GM19395 (cell line): ENCODE measurements around the gene PRAMEF12.
"Not testable (repeated sequence)": the region's sequence is repeated elsewhere in the genome, so short reads cannot be mapped to it uniquely, and the experiment has no call there.

ENCODE experiments used
- ATAC-seq: cut with Tn5 transposase; IDR thresholded peaks from one replicate; pipeline ENCODE4 v1.9.1; 2021; ENCODE audit warnings: mild to moderate bottlenecking, moderate library complexity; ENCODE audit not compliant: unreplicated experiment

The PRAMEF12 gene

DNA sequence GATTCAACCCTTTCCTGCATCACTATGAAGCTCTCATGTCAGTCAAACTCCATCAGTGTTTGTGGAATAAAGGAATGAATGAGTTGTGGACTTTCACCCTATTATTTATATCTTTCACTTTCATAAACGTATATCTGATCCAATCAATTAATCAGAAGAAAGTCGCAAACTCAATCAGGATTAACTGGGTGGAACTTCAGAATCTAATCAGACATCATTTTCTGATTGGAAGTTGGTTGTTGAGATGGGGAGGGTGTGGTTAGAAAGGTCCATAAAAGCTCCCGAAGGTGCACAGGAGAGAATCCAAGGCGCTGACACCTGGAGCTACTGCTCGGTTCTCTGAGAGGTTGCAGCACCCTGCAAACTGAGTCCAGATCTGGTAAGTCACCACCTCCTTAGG is at the start of gene PRAMEF12:
Gene PRAMEF12, plus strand, starts transcription at position 301 of the 400 bp plus-strand sequence. CDS start 1,130 bp downstream, outside the sequence.
- ATAC-seq, result no peak

DNA sequence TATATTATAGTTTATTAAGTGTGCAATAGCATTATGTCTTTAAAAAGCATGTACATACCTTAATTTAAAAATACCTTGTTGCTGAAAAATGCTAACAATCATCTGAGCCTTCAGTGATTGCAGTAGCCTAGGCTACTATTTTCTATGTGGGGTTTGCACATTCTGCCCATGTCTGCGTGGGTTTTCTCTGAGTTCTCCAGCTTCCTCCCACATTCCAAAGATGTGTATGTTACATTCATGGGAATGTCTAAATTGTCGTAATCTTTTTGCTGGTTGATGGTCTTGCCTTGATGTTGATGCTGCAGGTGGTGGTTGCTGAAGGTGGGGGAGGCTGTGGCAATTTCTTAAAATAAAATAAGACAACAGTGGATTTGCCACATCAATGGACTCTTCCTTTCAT is 45.1 kb upstream of the PRAMEF12 start:
- no peak for ATAC-seq

DNA sequence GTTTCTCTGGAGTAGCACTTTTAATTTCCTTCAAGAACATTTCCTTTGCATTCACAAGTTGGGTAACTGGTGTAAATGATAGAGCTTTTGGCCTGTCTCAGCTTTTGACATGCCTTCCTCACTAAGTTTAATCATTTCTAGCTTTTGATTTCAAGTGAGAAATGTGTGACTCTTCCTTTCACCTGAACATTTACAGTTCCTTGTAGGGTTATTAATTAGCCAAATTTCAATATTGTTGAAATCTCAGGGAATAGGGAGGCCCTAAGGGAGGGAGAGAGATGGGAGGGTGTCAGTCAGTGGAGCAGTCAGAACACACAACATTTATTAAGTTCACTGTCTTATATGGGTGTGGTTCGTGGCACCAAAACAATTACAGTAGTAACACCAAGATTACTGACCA is 43.4 kb upstream of the PRAMEF12 start:
- ATAC-seq, result no peak

DNA sequence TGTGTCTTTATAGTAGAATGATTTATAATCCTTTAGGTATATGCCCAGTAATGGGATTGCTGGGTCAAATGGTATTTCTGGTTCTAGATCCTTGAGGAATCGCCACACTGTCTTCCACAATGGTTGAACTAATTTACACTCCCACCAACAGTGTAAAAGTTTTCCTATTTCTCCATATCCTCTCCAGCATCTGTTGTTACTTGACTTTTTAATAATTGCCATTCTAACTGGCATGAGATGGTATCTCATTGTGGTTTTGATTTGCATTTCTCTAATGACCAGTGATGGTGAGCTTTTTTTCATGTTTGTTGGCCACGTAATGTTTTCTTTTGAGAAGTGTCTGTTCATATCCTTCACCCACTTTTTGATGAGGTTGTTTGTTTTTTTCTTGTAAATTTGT is 42.5 kb upstream of the PRAMEF12 start:
- not testable (repeated sequence) for ATAC-seq

DNA sequence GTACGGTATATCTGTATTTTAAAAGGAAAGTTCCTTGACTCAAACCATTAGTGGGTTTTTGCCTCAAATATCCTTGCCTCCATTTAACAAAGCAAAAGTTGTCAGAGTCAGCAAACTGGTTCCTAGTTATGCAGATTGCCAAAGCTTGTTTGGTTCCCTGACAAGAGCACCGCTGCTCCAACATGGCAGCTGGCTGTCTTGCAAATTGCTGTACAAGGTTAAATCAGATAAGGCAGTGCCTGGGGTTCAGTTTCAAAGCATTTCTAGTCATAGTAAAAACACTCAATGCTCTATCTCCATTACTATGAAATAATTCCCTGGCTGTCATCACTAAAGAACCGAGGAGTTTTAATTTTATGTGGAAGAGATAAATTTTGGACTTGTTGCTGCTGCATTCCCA is 38.9 kb upstream of the PRAMEF12 start:
- no peak for ATAC-seq

DNA sequence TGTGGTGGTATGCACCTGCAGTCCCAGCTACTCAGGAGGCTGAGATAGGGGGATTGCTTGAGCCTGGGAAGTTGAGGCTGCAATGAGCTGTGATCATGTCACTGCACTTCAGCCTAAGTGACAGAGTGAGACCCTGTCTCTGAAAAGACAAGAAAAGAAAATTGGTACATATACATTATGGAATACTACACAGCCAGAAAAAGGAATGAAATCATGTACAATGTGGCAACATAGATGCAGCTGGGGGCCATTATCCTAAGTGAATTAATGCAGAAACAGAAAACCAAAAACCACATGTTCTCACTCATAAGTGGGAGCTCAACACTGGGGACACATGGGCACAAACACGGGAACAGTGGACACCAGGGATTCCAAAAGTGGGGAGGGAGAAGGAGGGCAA is 34.6 kb upstream of the PRAMEF12 start:
- no peak for ATAC-seq

DNA sequence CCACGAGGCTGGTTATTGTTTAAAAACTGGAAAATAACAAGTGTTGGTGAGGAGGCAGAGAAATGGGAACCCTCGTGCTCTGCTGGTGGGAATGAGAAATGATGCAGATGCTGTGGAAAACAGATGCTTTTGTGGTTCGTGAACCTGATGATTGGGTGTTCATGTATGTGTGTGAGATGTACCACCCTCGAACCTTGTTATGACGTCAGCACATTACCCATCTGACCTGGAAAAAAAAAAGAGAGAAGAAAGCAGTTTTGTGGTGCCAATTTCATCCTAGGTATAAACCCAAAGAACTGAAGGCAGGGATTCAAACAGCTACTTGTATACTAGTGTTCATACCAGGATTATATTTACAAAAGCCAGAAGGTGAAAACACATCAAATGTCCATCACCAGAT is 33.9 kb upstream of the PRAMEF12 start:
- ATAC-seq, result no peak

DNA sequence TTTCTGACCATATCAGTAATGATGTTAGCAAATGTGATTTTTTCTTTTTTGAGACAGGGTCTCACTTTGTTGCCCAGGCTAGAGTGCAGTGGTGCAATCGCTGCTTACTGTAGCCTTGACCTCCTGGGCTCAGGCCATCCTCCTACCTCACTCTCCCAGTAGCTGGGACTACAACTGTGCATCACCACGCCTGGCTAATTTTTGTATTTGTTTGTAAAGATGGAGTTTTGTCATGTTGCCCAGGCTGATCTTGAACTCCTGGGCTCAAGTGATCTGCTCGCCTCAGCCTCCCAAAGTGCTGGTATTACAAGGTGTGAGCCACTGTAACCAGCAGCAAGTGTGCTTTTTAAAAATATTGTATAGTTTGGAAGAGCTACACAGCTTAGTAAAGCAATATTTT is 31.6 kb upstream of the PRAMEF12 start:
- no peak for ATAC-seq

DNA sequence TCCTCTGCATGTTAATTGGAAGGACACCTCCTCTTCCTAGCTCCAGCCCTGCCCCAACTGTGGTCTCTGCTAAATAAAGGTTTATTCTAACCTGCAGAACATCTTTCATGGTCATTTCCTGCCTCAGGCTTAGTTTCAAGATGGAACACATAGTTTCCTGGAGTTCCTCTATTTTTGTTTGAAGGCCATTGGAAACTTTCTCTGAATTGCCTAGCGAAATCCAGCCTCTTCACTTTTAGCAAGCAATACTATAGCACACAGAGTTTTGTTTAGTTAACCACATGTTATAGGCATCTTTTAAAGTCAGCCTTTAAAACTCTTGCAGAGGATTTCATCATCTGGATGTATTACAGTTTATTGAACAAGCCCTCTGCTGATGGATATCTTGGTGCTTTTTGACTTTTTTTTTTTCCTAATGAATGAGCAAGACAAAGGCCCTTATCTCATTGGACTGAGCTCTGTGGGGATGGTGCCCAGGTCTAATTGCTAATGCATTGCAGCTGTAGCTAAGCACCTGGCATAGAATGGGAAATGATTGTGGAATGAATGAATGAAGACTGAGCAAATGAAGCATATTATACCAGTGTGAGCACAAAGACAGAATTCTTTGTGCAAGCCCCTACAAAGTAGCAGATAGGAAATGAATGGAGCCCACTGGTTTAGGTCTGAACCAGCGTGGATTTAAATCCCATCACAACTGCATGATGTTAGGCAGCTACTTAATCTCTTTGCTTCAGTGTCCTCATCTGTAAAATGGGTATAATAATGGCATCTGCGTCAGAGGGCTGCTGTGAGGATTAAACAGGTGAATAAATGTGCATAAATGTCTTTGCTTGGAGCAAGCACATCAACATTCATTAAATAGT is 28.2 kb upstream of the PRAMEF12 start:
- no peak for ATAC-seq

DNA sequence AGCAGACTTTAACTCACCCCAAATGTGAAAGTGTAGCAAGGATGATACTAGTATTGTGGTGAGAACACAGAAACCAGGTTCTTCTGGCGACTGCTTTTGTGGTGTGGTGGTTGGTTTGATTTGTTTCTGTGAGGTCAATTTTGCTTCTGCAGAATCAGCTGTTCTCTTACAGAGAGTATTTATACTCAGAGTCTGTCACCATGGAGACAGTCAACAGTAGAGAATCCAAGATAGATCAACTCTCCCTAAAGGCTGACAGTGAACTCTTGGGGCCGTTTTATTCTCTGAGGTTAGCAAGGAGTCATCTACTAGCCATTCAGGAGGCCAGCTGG is 27.6 kb upstream of the PRAMEF12 start, which contains the start of gene CFAP107:
Gene CFAP107, plus strand, starts transcription at position 209 of the 332 bp plus-strand sequence. CDS start 231 bp downstream, outside the sequence.
- ATAC-seq, result no peak

DNA sequence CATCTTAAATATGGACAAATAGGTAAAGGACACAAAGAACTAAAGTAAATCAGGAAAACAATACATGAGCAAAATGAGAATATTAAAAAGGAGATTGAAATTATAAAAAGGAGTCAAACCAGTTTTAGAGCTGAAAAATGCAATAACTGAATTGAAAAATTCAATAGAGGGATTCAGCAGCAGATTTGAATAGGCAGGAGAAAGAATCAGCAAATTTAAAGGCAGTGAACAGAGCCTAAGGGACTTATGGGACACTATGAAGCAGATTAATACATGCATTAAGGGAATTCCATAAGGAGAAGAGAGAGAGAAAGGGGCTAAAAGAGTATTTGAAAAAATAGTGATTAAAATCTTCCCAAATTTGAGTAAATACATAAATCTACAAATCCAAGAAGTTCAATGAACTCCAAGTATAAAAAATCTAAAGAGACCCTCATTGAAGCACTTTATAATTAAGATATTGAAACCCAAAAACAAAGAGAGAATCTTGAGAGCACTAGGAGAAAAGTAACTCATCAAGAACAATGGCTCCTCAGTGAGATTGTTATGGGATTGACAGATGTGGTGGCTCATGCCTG is 24.7 kb upstream of the PRAMEF12 start:
- no peak for ATAC-seq

DNA sequence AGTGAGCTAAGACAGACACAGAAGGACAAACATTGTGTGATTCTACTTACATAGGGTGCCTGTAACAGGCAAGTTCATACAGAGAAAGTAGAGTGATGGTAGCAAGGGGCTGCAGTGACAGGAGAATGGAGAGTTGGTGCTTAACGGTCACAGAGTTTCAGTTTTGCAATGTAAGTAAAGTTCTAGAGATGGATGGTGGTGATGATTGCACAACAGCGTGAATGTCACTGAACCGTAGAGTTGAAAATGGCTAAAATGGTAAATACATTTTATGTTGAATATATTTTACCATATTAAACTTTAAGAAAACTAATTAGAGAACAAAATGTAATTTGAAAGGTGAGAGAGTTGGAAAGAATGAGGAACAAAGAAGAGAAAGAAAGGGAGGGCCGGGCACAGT is 18.8 kb upstream of the PRAMEF12 start:
- ATAC-seq, result no peak

DNA sequence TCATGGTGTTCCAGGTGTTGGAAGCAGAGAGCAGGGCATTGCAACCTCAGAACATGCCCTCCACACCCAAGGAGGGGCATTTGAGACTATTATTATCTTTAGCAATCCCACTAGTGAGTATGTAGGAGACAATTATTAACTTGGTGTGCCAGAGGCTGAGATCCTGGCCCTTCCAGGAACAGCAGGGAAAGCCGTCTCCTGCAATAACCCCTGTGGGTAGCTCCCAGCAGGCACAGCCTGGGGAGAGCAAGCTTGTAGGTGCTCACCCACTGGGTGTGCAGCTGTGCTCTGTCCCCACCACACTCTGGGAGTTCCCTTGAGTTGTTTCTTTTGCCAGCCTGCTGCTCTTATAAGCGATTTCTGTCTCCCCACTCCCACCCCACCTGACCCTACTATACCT is 17.3 kb upstream of the PRAMEF12 start:
- ATAC-seq, result no peak

DNA sequence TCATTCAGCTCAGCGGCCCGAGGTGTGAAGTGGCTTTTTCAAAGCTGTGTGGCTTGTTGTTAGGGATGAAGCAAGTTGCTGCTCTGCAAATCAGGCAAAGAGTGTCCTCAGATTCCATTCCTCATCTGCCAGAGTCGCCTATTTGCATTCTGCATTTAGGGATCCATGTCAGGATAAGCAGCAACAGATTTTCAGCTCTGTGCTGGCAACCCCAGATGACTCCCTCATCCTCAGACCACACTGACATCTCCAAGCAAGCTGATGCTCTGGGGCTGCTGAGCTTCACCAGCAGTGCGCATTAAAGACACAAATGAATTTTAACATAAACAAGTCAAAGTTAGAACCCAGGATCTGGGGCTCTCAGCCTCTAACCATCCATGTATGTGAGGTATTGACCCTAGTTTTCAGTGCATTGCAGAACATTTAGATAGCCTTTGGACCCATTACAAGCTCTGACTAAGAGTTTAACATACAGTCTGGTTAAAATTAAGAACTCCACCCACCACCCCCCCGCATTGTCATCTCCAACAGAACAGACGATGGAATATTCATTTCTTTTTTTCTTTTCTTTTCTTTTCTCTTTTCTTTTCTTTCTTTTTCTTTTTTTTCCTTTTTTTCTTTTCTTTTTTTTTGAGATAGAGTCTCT is 16.6 kb upstream of the PRAMEF12 start:
- ATAC-seq, result no peak

DNA sequence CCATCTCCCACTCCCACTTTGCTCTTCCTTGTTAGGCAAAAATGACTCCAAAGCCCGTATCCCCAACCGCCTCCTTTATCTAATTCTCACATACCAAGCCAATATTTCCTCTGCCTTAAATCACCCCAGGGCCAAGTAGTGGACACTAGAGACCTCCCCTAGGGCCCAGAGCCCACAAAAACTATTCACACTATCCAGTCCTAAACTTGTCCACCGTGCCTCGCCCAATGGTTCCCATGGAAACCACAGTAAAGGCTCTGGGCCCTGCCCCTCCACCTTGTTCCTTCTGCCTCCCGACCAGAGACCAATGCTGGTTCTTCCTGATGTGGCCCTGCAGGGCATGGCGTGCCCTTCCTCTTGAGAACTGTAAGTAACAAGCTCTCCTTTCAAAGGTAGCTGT is 15.7 kb upstream of the PRAMEF12 start:
- ATAC-seq, result no peak

DNA sequence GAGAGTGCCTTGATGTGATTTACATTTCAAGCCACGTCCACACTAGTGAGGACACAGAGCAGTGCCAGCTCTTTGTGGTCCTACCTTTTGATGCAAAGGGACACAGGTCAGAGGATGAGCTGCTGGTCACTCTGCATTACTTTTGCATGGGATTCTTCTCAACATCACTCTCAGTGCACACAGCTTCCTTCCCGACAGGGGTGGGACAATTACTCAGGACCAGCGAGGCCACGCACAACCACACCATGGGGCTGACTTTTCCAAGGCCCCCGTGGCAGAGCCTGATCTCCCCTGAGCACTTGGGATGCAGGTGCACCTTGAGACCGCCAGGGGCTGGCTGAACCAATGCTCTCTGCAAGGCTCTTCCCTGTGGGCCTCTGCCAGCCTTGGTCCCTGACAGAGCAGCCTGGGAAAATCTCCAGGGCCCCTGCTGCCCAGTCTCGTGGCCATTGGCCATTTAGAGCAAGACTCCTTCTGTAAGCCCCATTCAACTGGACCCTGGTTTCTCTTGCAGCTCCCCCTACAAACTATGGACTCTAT is 13.2 kb upstream of the PRAMEF12 start:
- ATAC-seq, result no peak

DNA sequence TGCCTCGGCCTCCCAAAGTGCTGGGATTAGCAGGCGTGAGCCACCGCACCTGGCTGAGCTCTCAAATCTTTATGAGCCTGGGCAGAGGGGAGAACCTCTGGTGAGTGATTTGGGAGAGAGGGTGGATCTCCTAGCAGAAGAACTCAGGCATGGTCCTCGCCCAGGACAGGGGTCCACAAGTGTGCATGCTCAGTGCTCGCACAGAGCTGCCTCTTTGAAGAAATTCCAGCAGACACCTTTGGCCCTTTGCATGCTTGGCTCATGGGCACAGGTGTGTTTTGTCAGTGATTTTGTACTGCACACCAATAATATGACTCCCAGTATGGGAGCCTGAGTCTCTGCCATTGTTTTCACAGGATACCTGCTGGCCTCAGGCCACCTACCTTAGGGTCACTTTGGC is 11.8 kb upstream of the PRAMEF12 start:
- ATAC-seq, result no peak

DNA sequence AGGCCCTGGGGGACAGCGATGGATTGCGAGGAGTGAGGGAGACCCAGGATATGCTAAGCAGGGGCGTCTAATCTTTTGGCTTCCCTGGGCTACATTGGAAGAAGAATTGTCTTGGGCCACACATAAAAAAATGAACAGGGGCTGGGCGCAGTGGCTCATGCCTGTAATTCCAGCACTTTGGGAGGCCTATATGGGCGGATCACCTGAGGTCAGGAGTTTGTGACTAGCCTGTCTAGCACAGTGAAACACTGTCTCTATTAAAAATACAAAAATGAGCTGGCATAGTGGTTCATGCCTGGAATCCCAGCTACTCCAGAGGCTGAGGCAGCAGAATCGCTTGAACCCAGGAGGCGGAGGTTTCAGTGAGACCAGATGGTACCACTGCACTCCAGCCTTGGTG is 10.8 kb upstream of the PRAMEF12 start:
- ATAC-seq, result no peak

DNA sequence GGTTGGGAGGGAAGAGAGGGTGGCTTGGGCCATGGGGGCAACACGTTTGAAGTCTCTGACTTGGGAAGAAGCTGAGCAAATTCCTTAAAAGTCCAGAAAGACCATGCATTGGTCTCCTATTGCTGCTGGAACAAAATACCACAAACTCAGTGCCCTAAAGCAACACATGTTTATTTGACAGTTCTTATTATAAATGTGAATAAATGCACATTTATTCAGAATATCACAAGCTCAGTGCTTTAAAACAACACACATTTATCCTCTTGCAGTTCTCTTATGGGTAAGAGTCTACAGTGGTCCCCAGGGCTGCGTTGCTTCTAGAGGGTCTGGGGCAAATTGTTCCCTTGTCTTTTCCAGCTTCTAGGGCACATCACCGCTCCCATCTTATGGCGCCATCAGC is 10.1 kb upstream of the PRAMEF12 start:
- no peak for ATAC-seq

DNA sequence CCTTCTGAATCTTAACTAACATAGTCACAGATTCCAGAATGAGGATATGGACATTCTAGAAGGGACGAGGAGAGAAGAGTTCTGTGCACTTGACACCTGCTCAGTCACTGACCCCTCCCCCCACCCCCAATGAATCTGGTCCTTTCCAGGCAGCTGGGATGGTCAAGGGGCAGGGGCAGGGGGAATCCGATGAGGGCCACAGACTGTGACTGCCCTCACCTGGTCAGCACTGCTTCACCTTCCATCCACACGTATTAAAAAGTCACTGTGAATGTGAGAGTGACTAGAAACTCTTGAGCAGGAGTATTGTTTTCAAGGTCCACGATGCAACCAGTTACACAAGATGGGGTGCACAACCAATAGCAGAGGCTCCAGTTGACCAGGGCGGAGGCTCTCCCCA is 9.5 kb upstream of the PRAMEF12 start:
- ATAC-seq, result no peak

DNA sequence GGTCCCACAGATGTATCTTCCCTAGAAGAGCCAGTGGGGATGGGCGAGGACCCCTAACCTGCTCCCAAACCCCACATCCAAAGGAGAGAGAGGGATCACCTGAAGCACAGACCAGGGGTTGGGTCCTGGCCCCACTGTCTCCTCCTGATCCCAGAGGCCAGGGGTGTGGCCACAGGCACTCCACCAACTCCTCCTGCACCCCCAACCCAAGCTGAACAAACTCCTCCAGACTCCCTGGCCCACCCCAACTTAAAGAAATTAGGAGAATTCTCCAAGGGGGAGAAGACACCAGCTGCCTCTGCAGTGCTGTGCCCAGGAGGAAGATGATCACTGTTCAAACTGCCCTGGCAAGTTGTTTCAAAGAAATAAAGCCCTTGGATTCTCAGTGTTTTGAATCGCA is 4.5 kb upstream of the PRAMEF12 start:
- ATAC-seq, result no peak

DNA sequence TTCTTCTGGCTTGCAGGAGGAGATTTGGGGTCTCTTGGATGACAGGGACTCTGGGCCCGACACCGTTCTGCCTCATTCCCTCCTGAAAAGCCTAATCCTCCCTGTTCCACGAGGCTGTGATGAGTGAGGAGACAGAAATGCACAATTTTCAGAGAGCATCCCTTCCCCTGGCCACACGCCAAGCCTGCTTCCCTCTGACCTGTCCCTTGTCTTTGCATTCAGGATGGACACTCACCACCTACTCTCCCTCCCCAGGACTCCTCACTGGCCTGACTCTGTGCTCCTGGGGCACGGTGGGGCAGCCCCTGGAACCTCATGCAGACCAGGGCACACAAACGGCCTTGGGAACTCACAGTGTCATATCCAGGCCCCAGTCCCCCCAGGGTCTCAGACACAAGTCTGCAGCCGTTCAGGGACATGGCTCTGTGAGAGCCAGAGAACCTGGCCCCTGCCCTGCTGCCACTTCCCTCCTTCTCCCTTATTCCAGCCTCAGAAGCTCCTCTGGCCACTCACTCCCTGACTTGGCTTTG is 3.5 kb upstream of the PRAMEF12 start:
- ATAC-seq, result no peak
